HepG2 (cell line): Measurements from ENCODE around the gene NFATC3. TPM values are rescaled to one million over a fixed set of nuclear protein-coding genes. Genes with fewer than 3 reads are reported as not detected.

Experiments
- ADNP ChIP-seq: sonication (generic); formaldehyde crosslinking; IDR thresholded peaks from 2 replicates; pipeline ENCODE4 v1.4.0; 2020; ENCODE audit warnings: missing genetic modification reagents
- DR1 ChIP-seq: sonication (generic); formaldehyde crosslinking; IDR thresholded peaks from 2 replicates; pipeline ENCODE4 v1.8.0; 2021; ENCODE audit warnings: mild to moderate bottlenecking, missing genetic modification reagents, inconsistent platforms
- GTF2F1 ChIP-seq: fragments of 150-350 bp; IDR thresholded peaks from 2 replicates; pipeline ENCODE4 v1.6.1; 2014; ENCODE audit warnings: low read length
- HNF4A ChIP-seq: sonication (generic); formaldehyde crosslinking; IDR thresholded peaks from 2 replicates; pipeline ENCODE4 v1.4.0; 2020; ENCODE audit warnings: missing genetic modification reagents
- KAT7 ChIP-seq: IDR thresholded peaks from 2 replicates; pipeline ENCODE4 v1.6.1; 2018; ENCODE audit warnings: borderline replicate concordance, missing compliant biosample characterization
- KDM4B ChIP-seq: sonication (generic); formaldehyde crosslinking; IDR thresholded peaks from 2 replicates; pipeline ENCODE4 v1.4.0; 2020; ENCODE audit warnings: missing genetic modification reagents
- KLF6 ChIP-seq: IDR thresholded peaks from 2 replicates; pipeline ENCODE4 v1.8.0; 2016; ENCODE audit warnings: missing biosample characterization, missing genetic modification reagents
- KLF9 ChIP-seq: IDR thresholded peaks from 2 replicates; pipeline ENCODE4 v1.6.1; 2016; ENCODE audit warnings: low read depth
- NCOA5 ChIP-seq: sonication (generic); formaldehyde crosslinking; IDR thresholded peaks from 2 replicates; pipeline ENCODE4 v1.4.0; 2020; ENCODE audit warnings: missing genetic modification reagents
- PCBP1 ChIP-seq: fragments of 200-400 bp; formaldehyde crosslinking; IDR thresholded peaks from 2 replicates; pipeline ENCODE4 v1.6.1; 2017; ENCODE audit warnings: mild to moderate bottlenecking, low read depth, low read length, borderline replicate concordance
- REXO4 ChIP-seq: sonication (generic); formaldehyde crosslinking; IDR thresholded peaks from 2 replicates; pipeline ENCODE4 v1.8.0; 2022; ENCODE audit warnings: missing genetic modification reagents, mild to moderate bottlenecking, borderline replicate concordance
- SMARCE1 ChIP-seq: fragments of 450-650 bp; IDR thresholded peaks from 2 replicates; pipeline ENCODE4 v1.6.1; 2017; ENCODE audit warnings: borderline replicate concordance
- SRSF9 ChIP-seq: fragments of 200-400 bp; formaldehyde crosslinking; IDR thresholded peaks from 2 replicates; pipeline ENCODE4 v1.6.1; 2018; ENCODE audit warnings: borderline replicate concordance, mild to moderate bottlenecking, low read depth, low read length; ENCODE audit not compliant: insufficient read depth, poor library complexity, severe bottlenecking
- ZFP36L1 ChIP-seq: sonication (generic); formaldehyde crosslinking; IDR thresholded peaks from 2 replicates; pipeline ENCODE4 v1.8.0; 2022; ENCODE audit warnings: mild to moderate bottlenecking, missing genetic modification reagents, moderate library complexity
- ZKSCAN5 ChIP-seq: sonication (generic); formaldehyde crosslinking; IDR thresholded peaks from 2 replicates; pipeline ENCODE4 v1.5.1; 2020; ENCODE audit warnings: mild to moderate bottlenecking, missing genetic modification reagents
- ZNF124 ChIP-seq: sonication (generic); formaldehyde crosslinking; IDR thresholded peaks from 2 replicates; pipeline ENCODE4 v1.4.0; 2020; ENCODE audit warnings: missing genetic modification reagents
- ZNF251 ChIP-seq: sonication (generic); formaldehyde crosslinking; IDR thresholded peaks from 2 replicates; pipeline ENCODE4 v1.9.0; 2021; ENCODE audit warnings: mild to moderate bottlenecking, missing genetic modification reagents
- ZNF256 ChIP-seq: sonication (generic); formaldehyde crosslinking; conservative IDR thresholded peaks from 2 replicates; pipeline ENCODE4 v1.4.0; 2020; ENCODE audit warnings: missing genetic modification reagents
- ZNF274 ChIP-seq: sonication (generic); formaldehyde crosslinking; IDR thresholded peaks from 2 replicates; pipeline ENCODE4 v1.5.1; 2020; ENCODE audit warnings: mild to moderate bottlenecking, missing genetic modification reagents
- ZNF678 ChIP-seq: sonication (generic); formaldehyde crosslinking; IDR thresholded peaks from 2 replicates; pipeline ENCODE4 v1.4.0; 2020; ENCODE audit warnings: mild to moderate bottlenecking, missing genetic modification reagents
- ZNF724P ChIP-seq: sonication (generic); formaldehyde crosslinking; IDR thresholded peaks from 2 replicates; pipeline ENCODE4 v1.8.0; 2022; ENCODE audit warnings: missing genetic modification reagents, borderline replicate concordance
- ZNF776 ChIP-seq: sonication (generic); formaldehyde crosslinking; IDR thresholded peaks from 2 replicates; pipeline ENCODE4 v1.4.0; 2020; ENCODE audit warnings: mild to moderate bottlenecking, missing genetic modification reagents
- polyA plus RNA-seq, 8 experiments: library from polyadenylated mRNA; depleted of rRNA in 3 of 8; stranded (reverse) in 7 of 8; unstranded in 1 of 8; fragments of >200 nt; fragmentation: Illumina TruSeq in 4 of 8; extraction: Trizol in 4 of 8; gene quantifications; 2 replicates each; pipeline versions ENCODE4 v1.2.1 to v1.2.3, GENCODE V29; 2011 to 2016; ENCODE audit warnings: low read depth in 4 of 8, missing spikeins in 1 of 8, mixed read lengths in 1 of 8; ENCODE audit not compliant: insufficient read depth in 1 of 8
- total RNA-seq, 5 experiments: library from RNA; depleted of rRNA; stranded (reverse); fragments of >200 nt; fragmentation: Illumina TruSeq; extraction: Trizol; gene quantifications; 2 replicates each; pipeline ENCODE4 v1.2.3, GENCODE V29; 2016; ENCODE audit warnings: low read depth in 1 of 5
- TF ChIP-seq, protein P1 (sequence below): IDR thresholded peaks from 2 replicates; pipeline ENCODE4 v1.6.1; 2016; ENCODE audit warnings: low read depth, missing genetic modification reagents, missing compliant biosample characterization
- TF ChIP-seq, protein P2 (sequence below): sonication (generic); formaldehyde crosslinking; IDR thresholded peaks from 2 replicates; pipeline ENCODE4 v1.5.0; 2020; ENCODE audit warnings: mild to moderate bottlenecking, missing genetic modification reagents

Gene NFATC3
- total and polyA plus RNA-seq, 2 of the 13 experiments (the other 11 are each of a cell fraction or from before 2014, with no cell fraction given) = 52.6 to 62.7 TPM

DNA sequence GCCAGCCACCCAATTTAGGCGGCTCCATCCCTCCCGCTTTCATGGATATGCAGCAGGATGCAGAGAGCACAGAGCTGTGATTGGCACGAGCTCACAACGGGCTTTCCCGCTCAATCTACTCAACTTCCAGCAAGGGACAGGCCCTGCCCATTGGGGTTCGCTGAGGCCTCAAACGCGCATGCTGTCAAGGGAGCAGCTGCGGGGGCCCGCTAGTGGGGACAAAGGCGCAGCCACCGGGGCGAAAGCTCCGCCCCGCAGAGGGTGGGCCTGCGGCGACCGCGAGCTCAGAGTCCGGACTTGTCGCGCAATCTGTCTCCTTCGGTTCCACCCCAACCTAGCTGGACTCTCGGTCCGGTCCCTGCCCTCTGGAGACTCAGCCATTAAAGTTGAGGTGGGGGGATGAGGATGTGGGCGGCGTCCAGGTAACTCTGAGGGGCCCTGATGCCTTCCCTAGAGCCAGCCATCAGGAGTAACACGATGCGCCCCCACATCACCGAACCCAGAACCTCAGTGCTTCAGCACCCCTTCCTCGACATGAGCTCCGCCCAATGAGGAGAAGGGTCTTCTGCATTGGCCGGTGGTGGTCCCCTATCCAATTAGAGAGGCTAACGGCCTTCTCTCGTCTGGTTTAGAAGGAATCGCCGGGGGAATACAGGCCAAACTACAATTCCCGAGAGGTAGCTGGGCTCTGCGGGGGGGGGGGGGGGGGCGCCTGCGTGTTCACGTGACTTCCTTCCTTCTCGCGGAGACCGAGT lies 489 bp upstream of the NFATC3 start (continued):
- TF ChIP-seq, protein P1, sequence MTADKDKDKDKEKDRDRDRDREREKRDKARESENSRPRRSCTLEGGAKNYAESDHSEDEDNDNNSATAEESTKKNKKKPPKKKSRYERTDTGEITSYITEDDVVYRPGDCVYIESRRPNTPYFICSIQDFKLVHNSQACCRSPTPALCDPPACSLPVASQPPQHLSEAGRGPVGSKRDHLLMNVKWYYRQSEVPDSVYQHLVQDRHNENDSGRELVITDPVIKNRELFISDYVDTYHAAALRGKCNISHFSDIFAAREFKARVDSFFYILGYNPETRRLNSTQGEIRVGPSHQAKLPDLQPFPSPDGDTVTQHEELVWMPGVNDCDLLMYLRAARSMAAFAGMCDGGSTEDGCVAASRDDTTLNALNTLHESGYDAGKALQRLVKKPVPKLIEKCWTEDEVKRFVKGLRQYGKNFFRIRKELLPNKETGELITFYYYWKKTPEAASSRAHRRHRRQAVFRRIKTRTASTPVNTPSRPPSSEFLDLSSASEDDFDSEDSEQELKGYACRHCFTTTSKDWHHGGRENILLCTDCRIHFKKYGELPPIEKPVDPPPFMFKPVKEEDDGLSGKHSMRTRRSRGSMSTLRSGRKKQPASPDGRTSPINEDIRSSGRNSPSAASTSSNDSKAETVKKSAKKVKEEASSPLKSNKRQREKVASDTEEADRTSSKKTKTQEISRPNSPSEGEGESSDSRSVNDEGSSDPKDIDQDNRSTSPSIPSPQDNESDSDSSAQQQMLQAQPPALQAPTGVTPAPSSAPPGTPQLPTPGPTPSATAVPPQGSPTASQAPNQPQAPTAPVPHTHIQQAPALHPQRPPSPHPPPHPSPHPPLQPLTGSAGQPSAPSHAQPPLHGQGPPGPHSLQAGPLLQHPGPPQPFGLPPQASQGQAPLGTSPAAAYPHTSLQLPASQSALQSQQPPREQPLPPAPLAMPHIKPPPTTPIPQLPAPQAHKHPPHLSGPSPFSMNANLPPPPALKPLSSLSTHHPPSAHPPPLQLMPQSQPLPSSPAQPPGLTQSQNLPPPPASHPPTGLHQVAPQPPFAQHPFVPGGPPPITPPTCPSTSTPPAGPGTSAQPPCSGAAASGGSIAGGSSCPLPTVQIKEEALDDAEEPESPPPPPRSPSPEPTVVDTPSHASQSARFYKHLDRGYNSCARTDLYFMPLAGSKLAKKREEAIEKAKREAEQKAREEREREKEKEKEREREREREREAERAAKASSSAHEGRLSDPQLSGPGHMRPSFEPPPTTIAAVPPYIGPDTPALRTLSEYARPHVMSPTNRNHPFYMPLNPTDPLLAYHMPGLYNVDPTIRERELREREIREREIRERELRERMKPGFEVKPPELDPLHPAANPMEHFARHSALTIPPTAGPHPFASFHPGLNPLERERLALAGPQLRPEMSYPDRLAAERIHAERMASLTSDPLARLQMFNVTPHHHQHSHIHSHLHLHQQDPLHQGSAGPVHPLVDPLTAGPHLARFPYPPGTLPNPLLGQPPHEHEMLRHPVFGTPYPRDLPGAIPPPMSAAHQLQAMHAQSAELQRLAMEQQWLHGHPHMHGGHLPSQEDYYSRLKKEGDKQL = peak; percentile 58
- TF ChIP-seq SRSF9 = no peak
- TF ChIP-seq NCOA5 = no peak
- peak; percentile 48 for TF ChIP-seq KDM4B (CRISPR knock-in tag)
- TF ChIP-seq ZNF124 (CRISPR knock-in tag) = peak; percentile 87
- no peak; the same call in none of the 2 replicates for TF ChIP-seq ZNF776 (CRISPR knock-in tag)
- TF ChIP-seq KLF9 = peak; percentile 40; the same call in 1 of the 2 replicates
- TF ChIP-seq ZFP36L1 = peak; percentile 99
- no peak for TF ChIP-seq REXO4
- peak; percentile 96 for TF ChIP-seq KLF6 (CRISPR knock-in tag)
- TF ChIP-seq KAT7 (CRISPR knock-in tag) = peak; percentile 60
- TF ChIP-seq ZNF256 (CRISPR knock-in tag) = peak; percentile 96
- peak; percentile 98 for TF ChIP-seq HNF4A (CRISPR knock-in tag)
- TF ChIP-seq, protein P2, sequence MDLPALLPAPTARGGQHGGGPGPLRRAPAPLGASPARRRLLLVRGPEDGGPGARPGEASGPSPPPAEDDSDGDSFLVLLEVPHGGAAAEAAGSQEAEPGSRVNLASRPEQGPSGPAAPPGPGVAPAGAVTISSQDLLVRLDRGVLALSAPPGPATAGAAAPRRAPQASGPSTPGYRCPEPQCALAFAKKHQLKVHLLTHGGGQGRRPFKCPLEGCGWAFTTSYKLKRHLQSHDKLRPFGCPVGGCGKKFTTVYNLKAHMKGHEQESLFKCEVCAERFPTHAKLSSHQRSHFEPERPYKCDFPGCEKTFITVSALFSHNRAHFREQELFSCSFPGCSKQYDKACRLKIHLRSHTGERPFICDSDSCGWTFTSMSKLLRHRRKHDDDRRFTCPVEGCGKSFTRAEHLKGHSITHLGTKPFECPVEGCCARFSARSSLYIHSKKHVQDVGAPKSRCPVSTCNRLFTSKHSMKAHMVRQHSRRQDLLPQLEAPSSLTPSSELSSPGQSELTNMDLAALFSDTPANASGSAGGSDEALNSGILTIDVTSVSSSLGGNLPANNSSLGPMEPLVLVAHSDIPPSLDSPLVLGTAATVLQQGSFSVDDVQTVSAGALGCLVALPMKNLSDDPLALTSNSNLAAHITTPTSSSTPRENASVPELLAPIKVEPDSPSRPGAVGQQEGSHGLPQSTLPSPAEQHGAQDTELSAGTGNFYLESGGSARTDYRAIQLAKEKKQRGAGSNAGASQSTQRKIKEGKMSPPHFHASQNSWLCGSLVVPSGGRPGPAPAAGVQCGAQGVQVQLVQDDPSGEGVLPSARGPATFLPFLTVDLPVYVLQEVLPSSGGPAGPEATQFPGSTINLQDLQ (CRISPR knock-in tag) = peak; percentile 94
- TF ChIP-seq SMARCE1 = no peak
- no peak for TF ChIP-seq ZNF251 (CRISPR knock-in tag)
- no peak; the same call in none of the 2 replicates for TF ChIP-seq PCBP1
- no peak; the same call in 1 of the 2 replicates for TF ChIP-seq ZNF678 (CRISPR knock-in tag)
- 0 out of 2 replicates have a peak, but pooled peaks have one; percentile 38 for TF ChIP-seq ZKSCAN5 (CRISPR knock-in tag)
- peak; percentile 95 for TF ChIP-seq ZNF724P (CRISPR knock-in tag)
- TF ChIP-seq ZNF274 (CRISPR knock-in tag) = peak; percentile 99
- 0 out of 2 replicates have a peak, but pooled peaks have one; percentile 63 for TF ChIP-seq GTF2F1
- no peak for TF ChIP-seq ADNP
- peak; percentile 74 for TF ChIP-seq DR1 (CRISPR knock-in tag)
